HEK293 (cell line): ENCODE measurements around the gene ARL8B.

Source experiments
- CTCF ChIA-PET: fragments of 350-600 bp; formaldehyde crosslinking; extraction: SDS; loops from one replicate; lab custom pipeline; 2021; ENCODE audit warnings: antibody characterized with exemption; lab: Yijun Ruan, JAX
- POLR2A ChIA-PET: fragments of 300-600 bp; formaldehyde crosslinking; extraction: SDS; loops from one replicate; lab custom pipeline; 2020; ENCODE audit warnings: antibody characterized with exemption, inconsistent platforms; lab: Yijun Ruan, JAX
- H3K27ac ChIP-seq: fragments of 200-500 bp; sonication (Bioruptor generic); 2 replicates; pipeline ENCODE4 v1.5.1; 2014; ENCODE audit warnings: low read depth, low read length, control low read depth, inconsistent platforms; ENCODE audit errors: extremely low read depth
- H3K36me3 ChIP-seq, 2 experiments: fragments of 200-500 bp in 1 of 2; sonication (Bioruptor generic) in 1 of 2; 1 replicate in 1 of 2; 2 replicates in 1 of 2; pipeline ENCODE4 v1.5.1; 2014 to 2017; ENCODE audit warnings: inconsistent platforms in 2 of 2, low read length in 2 of 2; ENCODE audit not compliant: control insufficient read depth in 2 of 2, insufficient read depth in 1 of 2
- H3K4me1 ChIP-seq: fragments of 200-500 bp; sonication (Bioruptor generic); 2 replicates; pipeline ENCODE4 v1.5.1; 2014; ENCODE audit warnings: mild to moderate bottlenecking, low read length, inconsistent platforms; ENCODE audit not compliant: control insufficient read depth, insufficient read depth
- H3K4me3 ChIP-seq: 2 replicates; pipeline ENCODE4 v1.5.1; 2011; ENCODE audit warnings: low read depth, mild to moderate bottlenecking, control low read depth, low read length, moderate library complexity
- H3K9me3 ChIP-seq: fragments of 200-500 bp; sonication (Bioruptor generic); 2 replicates; pipeline ENCODE4 v1.5.1; 2014; ENCODE audit warnings: low read depth, low read length, inconsistent platforms; ENCODE audit not compliant: control insufficient read depth, insufficient read depth
- OVOL3 ChIP-seq: fragments of 450-650 bp; formaldehyde crosslinking; IDR thresholded peaks from 2 replicates; pipeline ENCODE4 v1.5.1; 2016; ENCODE audit warnings: missing biosample characterization, missing genetic modification characterization
- ZBTB48 ChIP-seq: fragments of 450-650 bp; formaldehyde crosslinking; IDR thresholded peaks from 2 replicates; pipeline ENCODE4 v1.5.1; 2016; ENCODE audit warnings: missing biosample characterization, missing genetic modification characterization
- ZEB2 ChIP-seq: fragments of 450-650 bp; formaldehyde crosslinking; IDR thresholded peaks from 2 replicates; pipeline ENCODE4 v1.5.1; 2016; ENCODE audit warnings: missing biosample characterization, missing genetic modification characterization
- ZNF114 ChIP-seq: fragments of 450-650 bp; formaldehyde crosslinking; IDR thresholded peaks from 2 replicates; pipeline ENCODE4 v1.5.0; 2017; ENCODE audit warnings: missing biosample characterization, missing genetic modification characterization
- ZNF221 ChIP-seq: fragments of 450-650 bp; formaldehyde crosslinking; IDR thresholded peaks from 2 replicates; pipeline ENCODE4 v1.5.1; 2017; ENCODE audit warnings: missing biosample characterization, missing genetic modification characterization, borderline replicate concordance
- ZNF248 ChIP-seq: fragments of 450-650 bp; formaldehyde crosslinking; IDR thresholded peaks from 2 replicates; pipeline ENCODE4 v1.5.1; 2017; ENCODE audit warnings: missing biosample characterization, missing genetic modification characterization
- ZSCAN16 ChIP-seq: fragments of 450-650 bp; formaldehyde crosslinking; IDR thresholded peaks from 2 replicates; pipeline ENCODE4 v1.5.1; 2016; ENCODE audit warnings: missing biosample characterization, missing genetic modification characterization
- TF ChIP-seq, protein P1 (sequence below): fragments of 450-650 bp; formaldehyde crosslinking; IDR thresholded peaks from 2 replicates; pipeline ENCODE4 v1.5.1; 2016; ENCODE audit warnings: missing biosample characterization, missing genetic modification characterization, low read depth
- TF ChIP-seq, protein P2 (sequence below): fragments of 450-650 bp; formaldehyde crosslinking; IDR thresholded peaks from 2 replicates; pipeline ENCODE4 v1.5.1; 2016; ENCODE audit warnings: missing biosample characterization, missing genetic modification characterization
- TF ChIP-seq, protein P3 (sequence below): fragments of 450-650 bp; formaldehyde crosslinking; IDR thresholded peaks from 2 replicates; pipeline ENCODE4 v1.5.1; 2016; ENCODE audit warnings: missing biosample characterization, missing genetic modification characterization

The ARL8B gene

DNA sequence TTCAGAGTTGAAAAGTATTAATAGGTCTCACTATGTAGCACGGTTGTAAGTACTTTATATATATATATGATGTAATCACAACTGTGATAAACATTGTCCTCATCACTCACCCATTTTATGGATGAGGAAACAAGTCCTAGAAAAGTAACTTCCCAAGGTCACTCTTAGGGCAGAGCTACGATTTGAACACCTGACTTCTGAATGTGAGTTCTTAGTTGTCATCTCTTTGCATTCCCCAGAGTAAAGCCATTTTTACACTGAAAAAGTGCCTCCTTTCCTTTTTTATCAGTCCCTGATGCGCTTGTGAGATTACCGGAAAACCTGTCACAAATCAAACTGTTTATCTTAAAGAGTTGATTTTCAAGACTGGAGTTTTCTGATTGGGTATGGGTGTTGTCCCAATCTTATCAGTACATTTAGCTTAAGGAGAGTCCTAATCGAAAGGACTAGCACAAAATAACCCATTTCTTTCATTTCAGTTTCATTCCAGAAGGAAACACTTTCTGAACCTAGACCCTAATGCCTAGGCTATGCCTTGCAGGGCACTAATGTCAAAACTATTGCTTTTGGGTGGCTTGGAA is 63.1 kb downstream of the ARL8B start:
- H3K4me1 ChIP-seq: no peaks in the 10 kb centered on the region
- peaks cover 0 to 32% of the 10 kb centered on the region in 2 experiments; a peak in 1 of 3 replicates for H3K36me3 ChIP-seq
- H3K4me3 ChIP-seq: no peak overlapping the region
- H3K27ac ChIP-seq: no peak overlapping the region
- POLR2A ChIA-PET: no interaction called here
- TF ChIP-seq, protein P1, sequence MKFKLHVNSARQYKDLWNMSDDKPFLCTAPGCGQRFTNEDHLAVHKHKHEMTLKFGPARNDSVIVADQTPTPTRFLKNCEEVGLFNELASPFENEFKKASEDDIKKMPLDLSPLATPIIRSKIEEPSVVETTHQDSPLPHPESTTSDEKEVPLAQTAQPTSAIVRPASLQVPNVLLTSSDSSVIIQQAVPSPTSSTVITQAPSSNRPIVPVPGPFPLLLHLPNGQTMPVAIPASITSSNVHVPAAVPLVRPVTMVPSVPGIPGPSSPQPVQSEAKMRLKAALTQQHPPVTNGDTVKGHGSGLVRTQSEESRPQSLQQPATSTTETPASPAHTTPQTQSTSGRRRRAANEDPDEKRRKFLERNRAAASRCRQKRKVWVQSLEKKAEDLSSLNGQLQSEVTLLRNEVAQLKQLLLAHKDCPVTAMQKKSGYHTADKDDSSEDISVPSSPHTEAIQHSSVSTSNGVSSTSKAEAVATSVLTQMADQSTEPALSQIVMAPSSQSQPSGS (tag by site-specific recombination): 0 out of 2 replicates have a peak, but pooled peaks have one; percentile 31
- no peak for TF ChIP-seq OVOL3
- no peaks in the 10 kb centered on the region for H3K9me3 ChIP-seq
- CTCF ChIA-PET: no interaction called here

DNA sequence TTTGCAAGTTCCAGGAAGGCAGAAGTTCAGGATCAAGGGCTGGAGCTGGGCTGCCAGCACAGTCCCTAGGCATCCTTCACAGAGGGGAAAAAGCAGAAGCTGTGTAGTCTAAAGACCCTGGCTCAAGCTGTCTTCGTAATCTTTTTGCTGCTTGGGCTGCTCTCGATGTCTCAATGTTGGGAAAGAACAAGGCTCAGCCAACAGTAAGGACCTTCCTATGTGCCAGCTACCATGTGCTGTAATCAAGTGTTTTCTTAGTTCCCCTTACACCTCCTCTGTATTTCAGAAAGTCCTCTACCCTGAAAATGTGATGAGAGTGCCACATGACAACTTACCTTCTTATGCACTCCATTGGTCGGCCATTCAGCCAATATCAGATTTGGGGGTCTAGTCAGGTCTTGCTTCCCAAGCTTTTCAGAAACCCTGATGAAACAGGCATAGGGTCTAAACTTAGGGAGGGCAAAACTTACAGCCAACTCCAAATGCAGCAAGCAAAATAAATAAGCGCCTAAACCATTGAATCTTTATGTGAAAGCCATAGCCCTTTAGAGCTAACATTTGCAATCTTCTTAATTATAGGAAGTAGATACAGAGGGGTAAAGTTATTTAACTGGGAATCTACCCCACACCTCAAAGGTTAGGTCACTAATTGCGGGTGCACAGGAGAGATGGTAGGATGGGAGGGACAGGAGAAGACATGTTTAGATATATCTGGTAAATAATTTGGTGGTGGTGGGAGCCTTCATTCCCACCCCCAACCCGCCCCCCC is 64.2 kb downstream of the ARL8B start:
- H3K9me3 ChIP-seq: no peaks in the 10 kb centered on the region
- no peak overlapping the region for H3K4me3 ChIP-seq
- TF ChIP-seq ZNF248 (tag by site-specific recombination) (no peak), ZSCAN16 (tag by site-specific recombination) (0 out of 2 replicates have a peak, but pooled peaks have one; percentile 41), ZNF221 (tag by site-specific recombination) (no peak), ZBTB48 (0 out of 2 replicates have a peak, but pooled peaks have one; percentile 12)
- TF ChIP-seq, protein P2, sequence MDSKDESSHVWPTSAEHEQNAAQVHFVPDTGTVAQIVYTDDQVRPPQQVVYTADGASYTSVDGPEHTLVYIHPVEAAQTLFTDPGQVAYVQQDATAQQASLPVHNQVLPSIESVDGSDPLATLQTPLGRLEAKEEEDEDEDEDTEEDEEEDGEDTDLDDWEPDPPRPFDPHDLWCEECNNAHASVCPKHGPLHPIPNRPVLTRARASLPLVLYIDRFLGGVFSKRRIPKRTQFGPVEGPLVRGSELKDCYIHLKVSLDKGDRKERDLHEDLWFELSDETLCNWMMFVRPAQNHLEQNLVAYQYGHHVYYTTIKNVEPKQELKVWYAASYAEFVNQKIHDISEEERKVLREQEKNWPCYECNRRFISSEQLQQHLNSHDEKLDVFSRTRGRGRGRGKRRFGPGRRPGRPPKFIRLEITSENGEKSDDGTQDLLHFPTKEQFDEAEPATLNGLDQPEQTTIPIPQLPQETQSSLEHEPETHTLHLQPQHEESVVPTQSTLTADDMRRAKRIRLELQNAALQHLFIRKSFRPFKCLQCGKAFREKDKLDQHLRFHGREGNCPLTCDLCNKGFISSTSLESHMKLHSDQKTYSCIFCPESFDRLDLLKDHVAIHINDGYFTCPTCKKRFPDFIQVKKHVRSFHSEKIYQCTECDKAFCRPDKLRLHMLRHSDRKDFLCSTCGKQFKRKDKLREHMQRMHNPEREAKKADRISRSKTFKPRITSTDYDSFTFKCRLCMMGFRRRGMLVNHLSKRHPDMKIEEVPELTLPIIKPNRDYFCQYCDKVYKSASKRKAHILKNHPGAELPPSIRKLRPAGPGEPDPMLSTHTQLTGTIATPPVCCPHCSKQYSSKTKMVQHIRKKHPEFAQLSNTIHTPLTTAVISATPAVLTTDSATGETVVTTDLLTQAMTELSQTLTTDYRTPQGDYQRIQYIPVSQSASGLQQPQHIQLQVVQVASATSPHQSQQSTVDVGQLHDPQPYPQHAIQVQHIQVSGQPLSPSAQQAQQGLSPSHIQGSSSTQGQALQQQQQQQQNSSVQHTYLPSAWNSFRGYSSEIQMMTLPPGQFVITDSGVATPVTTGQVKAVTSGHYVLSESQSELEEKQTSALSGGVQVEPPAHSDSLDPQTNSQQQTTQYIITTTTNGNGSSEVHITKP: peak; percentile 88
- TF ChIP-seq, all 188 proteins: peak for 3
- ChIA-PET POLR2A (interaction anchor here (0.7 kb wide), 1 partner anchor 63 kb away, joined by 3 read pairs; no protein-coding TSS in a partner anchor), CTCF (interaction anchor here (0.6 to 1.1 kb wide), 3 partner anchors 27 to 131 kb away, joined by 3 to 4 read pairs (median 3); partner anchors contain the start of gene ARL8B)
- no peaks in the 10 kb centered on the region for H3K4me1 ChIP-seq
- H3K27ac ChIP-seq: no peak overlapping the region; the same call in 1 of the 2 replicates
- peaks cover 0 to 21% of the 10 kb centered on the region in 2 experiments; a peak in 1 of 3 replicates for H3K36me3 ChIP-seq

DNA sequence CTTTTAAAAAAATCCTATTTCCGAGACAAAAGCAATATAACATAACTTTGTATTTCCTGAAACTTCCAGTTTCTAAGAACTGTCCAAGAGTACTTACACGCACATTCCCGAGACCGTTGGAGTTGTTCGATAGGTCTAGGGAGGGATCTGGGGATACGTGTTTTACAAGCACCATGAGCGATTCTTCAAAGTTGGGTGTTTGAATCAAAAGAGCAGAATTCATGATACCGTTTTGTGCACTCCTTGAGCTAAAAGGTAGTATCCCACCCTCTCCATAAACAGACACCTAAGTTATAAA is 64.7 kb downstream of the ARL8B start:
- H3K9me3 ChIP-seq: no peaks in the 10 kb centered on the region
- H3K36me3 ChIP-seq: peaks cover 0 to 16% of the 10 kb centered on the region in 2 experiments; a peak in 1 of 3 replicates
- H3K4me1 ChIP-seq: no peaks in the 10 kb centered on the region
- H3K27ac ChIP-seq: no peak overlapping the region
- CTCF ChIA-PET: interaction anchor here (0.7 to 1.1 kb wide), 2 partner anchors 64 to 131 kb away, joined by 3 to 4 read pairs; partner anchors contain the start of gene ARL8B
- POLR2A ChIA-PET: interaction anchor here (0.7 kb wide), 1 partner anchor 63 kb away, joined by 3 read pairs; no protein-coding TSS in a partner anchor
- TF ChIP-seq, protein P3, sequence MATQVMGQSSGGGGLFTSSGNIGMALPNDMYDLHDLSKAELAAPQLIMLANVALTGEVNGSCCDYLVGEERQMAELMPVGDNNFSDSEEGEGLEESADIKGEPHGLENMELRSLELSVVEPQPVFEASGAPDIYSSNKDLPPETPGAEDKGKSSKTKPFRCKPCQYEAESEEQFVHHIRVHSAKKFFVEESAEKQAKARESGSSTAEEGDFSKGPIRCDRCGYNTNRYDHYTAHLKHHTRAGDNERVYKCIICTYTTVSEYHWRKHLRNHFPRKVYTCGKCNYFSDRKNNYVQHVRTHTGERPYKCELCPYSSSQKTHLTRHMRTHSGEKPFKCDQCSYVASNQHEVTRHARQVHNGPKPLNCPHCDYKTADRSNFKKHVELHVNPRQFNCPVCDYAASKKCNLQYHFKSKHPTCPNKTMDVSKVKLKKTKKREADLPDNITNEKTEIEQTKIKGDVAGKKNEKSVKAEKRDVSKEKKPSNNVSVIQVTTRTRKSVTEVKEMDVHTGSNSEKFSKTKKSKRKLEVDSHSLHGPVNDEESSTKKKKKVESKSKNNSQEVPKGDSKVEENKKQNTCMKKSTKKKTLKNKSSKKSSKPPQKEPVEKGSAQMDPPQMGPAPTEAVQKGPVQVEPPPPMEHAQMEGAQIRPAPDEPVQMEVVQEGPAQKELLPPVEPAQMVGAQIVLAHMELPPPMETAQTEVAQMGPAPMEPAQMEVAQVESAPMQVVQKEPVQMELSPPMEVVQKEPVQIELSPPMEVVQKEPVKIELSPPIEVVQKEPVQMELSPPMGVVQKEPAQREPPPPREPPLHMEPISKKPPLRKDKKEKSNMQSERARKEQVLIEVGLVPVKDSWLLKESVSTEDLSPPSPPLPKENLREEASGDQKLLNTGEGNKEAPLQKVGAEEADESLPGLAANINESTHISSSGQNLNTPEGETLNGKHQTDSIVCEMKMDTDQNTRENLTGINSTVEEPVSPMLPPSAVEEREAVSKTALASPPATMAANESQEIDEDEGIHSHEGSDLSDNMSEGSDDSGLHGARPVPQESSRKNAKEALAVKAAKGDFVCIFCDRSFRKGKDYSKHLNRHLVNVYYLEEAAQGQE (tag by site-specific recombination): no peak
- TF ChIP-seq ZEB2 (tag by site-specific recombination) (peak; percentile 21; the same call in 1 of the 2 replicates), ZNF114 (tag by site-specific recombination) (no peak)
- H3K4me3 ChIP-seq: peak overlapping the region; percentile 54
